Gastrocnemius medialis (tissue), 4 donors: ENCODE data around the gene KLC4.

Experiments used
- CTCF ChIP-seq, 5 experiments: fragments of 450-650 bp in 3 of 5; fragments of 200-600 bp in 2 of 5; sonication (generic) in 2 of 5; IDR thresholded peaks in 4 of 5; conservative IDR thresholded peaks in 1 of 5; 1 replicate in 4 of 5; 2 replicates in 1 of 5; pipeline ENCODE4 v1.5.1; 2016 to 2019; ENCODE audit warnings: antibody characterized with exemption in 5 of 5, mild to moderate bottlenecking in 3 of 5, moderate library complexity in 3 of 5
- POLR2A ChIP-seq, 2 donors: fragments of 450-650 bp; IDR thresholded peaks; one replicate each; pipeline ENCODE4 v1.6.1; 2017; ENCODE audit warnings: antibody characterized with exemption in 2 of 2, mild to moderate bottlenecking in 2 of 2, moderate library complexity in 2 of 2

- TF ChIP-seq CTCF (IDR thresholded peaks at IDR 0.05 in 4 of 5, conservative IDR thresholded peaks at IDR 0.05 in 1 of 5) (no peak), POLR2A (IDR thresholded peaks at IDR 0.05) (no peak)
Measured at GRCh38 chr6:43082806-43083655, 23.6 kb downstream of the KLC4 start.
